Activated CD4-positive, alpha-beta T cell treated with anti-CD3 and anti-CD28 coated beads, Interleukin-2, amount 50 U/mL, for 1 hour (primary cell): ENCODE results near the gene NR1D1.
"Not testable (repeated sequence)": the region's sequence is repeated elsewhere in the genome, so short reads cannot be mapped to it uniquely, and the experiment has no call there.

Experiments
- DNase-seq: peaks from one replicate; pipeline ENCODE4 v3.0.0-alpha.2; 2020

NR1D1 gene

GRCh38 chr17:40100419-40100668 is at the start of gene NR1D1:
Gene NR1D1 (minus strand): TSS chr17:40100589. CDS start chr17:40100094, 495 bp downstream.
- no peak for DNase-seq

GRCh38 chr17:40148527-40148926 is 48.1 kb upstream of the NR1D1 start:
- DNase-seq, result no peak

- no peak for DNase-seq
Observed at GRCh38 chr17:40145476-40145875, 45.1 kb upstream of the NR1D1 start.

GRCh38 chr17:40143166-40143565 is 42.8 kb upstream of the NR1D1 start:
- not testable (repeated sequence) for DNase-seq

- no peak for DNase-seq
Observed at GRCh38 chr17:40139566-40140058, 39.2 kb upstream of the NR1D1 start.

GRCh38 chr17:40135817-40136216 is 35.4 kb upstream of the NR1D1 start:
- no peak for DNase-seq

GRCh38 chr17:40134184-40134583 is 33.8 kb upstream of the NR1D1 start:
- no peak for DNase-seq

GRCh38 chr17:40130352-40131042 is 30.1 kb upstream of the NR1D1 start:
- no peak for DNase-seq

- DNase-seq, result no peak
Observed at GRCh38 chr17:40129498-40129897, 29.1 kb upstream of the NR1D1 start.

GRCh38 chr17:40124279-40125141 is 24.1 kb upstream of the NR1D1 start:
- no peak for DNase-seq

- DNase-seq, result no peak
Observed at GRCh38 chr17:40123811-40124114, 23.4 kb upstream of the NR1D1 start.

- DNase-seq, result peak; percentile 49
Observed at GRCh38 chr17:40122999-40123810, 22.8 kb upstream of the NR1D1 start.

GRCh38 chr17:40122136-40122998 is 22.0 kb upstream of the NR1D1 start:
- no peak for DNase-seq

GRCh38 chr17:40121181-40122135 is 21.1 kb upstream of the NR1D1 start, which contains the start of gene MSL1:
Gene MSL1 (plus strand): TSS chr17:40121971. CDS start chr17:40122613, 642 bp downstream.
- DNase-seq, result peak; percentile 82

- no peak for DNase-seq
Observed at GRCh38 chr17:40115101-40115436, 14.7 kb upstream of the NR1D1 start.

GRCh38 chr17:40113907-40114245 is 13.5 kb upstream of the NR1D1 start:
- no peak for DNase-seq

- DNase-seq, result peak; percentile 92
Observed at GRCh38 chr17:40113110-40113906, 12.9 kb upstream of the NR1D1 start.

- DNase-seq, result no peak
Observed at GRCh38 chr17:40112718-40113109, 12.3 kb upstream of the NR1D1 start.

GRCh38 chr17:40112191-40112711 is 11.9 kb upstream of the NR1D1 start:
- DNase-seq, result no peak
